Fibroblast of skin of back (primary cell): ENCODE measurements around the gene SKIC3. TPM values are rescaled to one million over a fixed set of nuclear protein-coding genes. Genes with fewer than 3 reads are reported as not detected.

Source experiments
- DNase-seq: peaks from one replicate; pipeline ENCODE4 v3.0.0-alpha.2; 2013
- polyA plus RNA-seq, 2 experiments: library from polyadenylated mRNA; unstranded; fragments of 120-200 nt; gene quantifications; one replicate each; pipeline ENCODE4 v1.2.1, GENCODE V29; 2013; ENCODE audit not compliant: insufficient read length in 2 of 2

SKIC3 gene
- polyA plus RNA-seq (2013, experiment 1 of 2; ENCODE audit: insufficient read length): 45.2 TPM
- polyA plus RNA-seq (2013, experiment 2 of 2; ENCODE audit: insufficient read length): 65.8 TPM

DNA sequence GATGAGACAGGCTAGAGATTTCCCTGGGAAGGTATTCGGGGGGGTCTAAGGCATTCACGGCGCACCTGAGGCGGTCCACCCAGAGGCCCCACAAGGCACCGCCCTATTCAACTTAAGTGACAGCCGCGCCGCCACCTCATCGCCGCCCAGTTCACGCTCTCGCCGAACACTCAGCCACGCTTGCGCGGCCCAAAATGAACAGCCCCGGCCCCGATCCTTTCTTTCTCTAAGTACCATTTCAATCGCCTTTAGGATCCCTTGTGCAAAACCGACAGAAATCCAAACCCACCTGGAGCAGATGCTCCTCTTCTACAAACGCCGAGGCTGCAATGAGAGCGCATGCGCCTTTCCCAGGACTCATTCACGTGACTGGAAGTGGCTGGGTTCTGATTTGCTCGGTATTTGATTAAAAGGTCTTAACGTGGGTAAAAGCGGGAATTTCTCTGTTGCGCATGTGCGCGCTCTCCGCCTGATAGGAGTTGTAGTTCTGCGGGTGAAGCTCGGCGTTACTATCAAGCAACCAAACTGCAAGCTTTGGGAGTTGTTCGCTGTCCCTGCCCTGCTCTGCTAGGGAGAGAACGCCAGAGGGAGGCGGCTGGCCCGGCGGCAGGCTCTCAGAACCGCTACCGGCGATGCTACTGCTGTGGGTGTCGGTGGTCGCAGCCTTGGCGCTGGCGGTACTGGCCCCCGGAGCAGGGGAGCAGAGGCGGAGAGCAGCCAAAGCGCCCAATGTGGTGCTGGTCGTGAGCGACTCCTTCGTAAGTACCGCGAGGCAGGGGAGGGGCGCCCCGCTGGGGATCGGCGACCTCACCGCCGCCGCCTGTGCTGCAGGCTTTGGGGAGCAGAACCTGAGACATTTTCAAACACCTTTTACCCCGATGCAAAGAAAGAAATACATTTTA lies at the start of gene SKIC3, which contains the start of gene ARSK:
Gene SKIC3, minus strand, starts transcription at position 331 of the 902 bp plus-strand sequence. CDS start 7,827 bp downstream, outside the sequence.
Gene ARSK, plus strand, starts transcription at position 455 of the 902 bp plus-strand sequence. Its CDS starts 178 bp downstream, at position 633.
- peak; percentile 99 for DNase-seq

DNA sequence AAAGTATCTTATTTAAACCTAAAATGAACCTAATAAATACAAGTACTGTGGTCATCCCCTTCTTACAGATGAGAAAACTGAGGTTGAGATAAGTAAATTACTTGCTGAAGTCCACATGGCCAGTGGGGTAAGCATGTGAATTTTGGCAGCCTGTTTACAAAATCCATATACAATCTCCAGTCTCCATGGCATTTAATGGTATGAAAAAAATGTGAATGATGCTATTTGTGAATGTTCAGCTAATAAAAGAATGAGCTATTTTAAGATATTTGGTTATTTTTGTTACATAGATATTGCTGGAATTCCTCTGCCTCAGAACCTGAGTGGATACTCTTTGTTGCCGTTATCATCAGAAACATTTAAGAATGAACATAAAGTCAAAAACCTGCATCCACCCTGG lies 45.8 kb upstream of the SKIC3 start:
- DNase-seq: peak; percentile 69

DNA sequence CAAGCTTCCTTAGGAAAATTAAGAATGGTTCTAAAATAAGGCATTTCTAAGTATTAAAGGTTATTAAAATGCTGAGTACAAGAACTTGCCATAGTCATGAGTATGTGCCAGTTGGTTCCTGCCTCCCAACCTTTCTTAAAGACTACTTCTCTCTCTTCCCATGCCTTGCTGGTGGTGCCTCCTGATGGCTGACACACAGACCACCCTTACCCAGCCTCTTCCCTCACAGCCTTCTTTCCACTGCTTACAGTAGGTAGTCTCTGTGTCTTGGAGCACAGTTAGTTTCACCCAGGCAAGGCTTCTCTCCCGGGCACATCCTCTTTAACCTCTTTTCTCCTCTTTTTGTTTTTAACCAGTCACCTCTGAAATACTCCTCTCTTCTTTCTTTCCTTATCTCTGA lies 44.5 kb upstream of the SKIC3 start:
- no peak for DNase-seq

DNA sequence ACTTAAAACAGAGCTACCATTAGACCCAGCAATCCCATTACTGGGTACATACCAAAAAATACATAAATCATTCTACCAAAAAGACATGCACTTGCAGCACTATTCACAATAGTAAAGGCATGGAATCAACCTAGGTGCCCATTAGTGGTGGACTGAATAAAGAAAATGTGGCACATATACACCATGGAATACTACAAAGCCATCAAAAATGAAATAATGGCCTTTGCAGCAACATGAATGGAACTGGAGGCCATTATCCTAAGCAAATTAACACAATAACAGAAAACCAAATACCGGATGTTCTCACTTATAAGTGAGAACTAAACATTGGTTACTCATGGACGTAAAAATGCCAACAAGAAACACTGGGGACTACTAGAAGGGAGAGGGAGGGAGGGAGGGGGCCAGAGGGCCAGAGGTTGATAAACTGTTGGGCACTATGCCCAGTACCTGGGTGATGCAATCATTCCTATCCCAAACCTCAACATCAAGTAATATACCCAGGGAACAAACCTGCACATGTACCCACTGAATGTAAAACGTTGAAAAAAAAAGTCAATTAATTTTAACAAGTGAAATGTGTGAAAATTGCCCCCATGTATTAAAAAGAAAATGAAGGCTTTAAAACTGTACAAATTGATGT lies 40.6 kb upstream of the SKIC3 start:
- DNase-seq: no peak

DNA sequence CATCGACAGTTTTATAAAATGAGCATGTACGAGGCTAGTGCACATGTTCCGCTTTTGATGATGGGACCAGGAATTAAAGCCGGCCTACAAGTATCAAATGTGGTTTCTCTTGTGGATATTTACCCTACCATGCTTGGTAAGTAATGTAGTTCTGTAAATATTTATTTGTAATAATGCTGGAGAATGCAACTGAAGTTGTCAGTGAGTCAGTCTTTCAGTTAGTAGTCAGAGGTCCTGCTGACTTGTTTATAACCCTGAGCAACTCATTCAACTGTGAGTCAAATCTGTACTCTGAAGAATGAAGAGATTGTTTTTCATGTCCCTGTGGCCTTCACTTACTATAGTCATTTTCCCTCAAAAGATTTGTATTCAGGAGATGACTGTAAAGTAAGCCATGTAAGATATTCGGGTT lies 36.7 kb upstream of the SKIC3 start:
- DNase-seq: peak; percentile 78

DNA sequence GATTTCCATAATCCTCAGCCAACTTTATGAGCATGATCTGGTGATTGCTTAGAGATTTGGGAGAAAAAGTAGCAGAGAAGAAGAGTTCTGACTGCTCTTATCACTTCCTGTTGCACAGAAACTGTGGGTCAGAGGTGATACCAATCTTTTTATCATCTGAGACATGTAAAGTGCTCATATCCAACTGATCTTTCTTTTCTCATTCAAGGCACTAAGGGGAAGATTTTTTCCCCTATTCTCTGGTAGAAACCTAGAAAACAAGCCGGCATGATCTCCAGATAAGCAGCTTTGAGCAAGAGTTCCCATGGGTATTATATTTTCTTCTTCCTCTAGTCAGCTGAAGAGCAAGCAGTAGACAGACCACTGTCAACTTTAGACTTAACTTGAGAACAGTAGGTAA lies 36.1 kb upstream of the SKIC3 start:
- DNase-seq: no peak

DNA sequence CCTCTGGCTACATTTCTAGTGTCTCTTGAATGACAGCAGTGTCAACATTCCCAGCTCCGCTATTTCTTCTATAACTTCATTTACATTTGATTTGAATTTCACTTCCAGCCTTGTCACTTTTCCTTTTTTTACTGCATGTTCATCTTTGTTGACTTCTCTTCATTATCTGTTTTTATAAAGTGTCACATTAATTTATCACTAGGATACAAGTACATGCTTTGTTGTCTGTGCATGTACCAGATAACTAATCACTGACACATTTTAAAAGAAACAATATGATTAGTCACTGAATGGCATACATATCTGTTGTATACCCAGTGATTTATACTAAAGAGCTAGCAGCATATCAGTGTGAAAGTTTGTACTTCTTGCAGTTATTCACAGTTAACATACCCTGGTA lies 29.2 kb upstream of the SKIC3 start:
- no peak for DNase-seq

DNA sequence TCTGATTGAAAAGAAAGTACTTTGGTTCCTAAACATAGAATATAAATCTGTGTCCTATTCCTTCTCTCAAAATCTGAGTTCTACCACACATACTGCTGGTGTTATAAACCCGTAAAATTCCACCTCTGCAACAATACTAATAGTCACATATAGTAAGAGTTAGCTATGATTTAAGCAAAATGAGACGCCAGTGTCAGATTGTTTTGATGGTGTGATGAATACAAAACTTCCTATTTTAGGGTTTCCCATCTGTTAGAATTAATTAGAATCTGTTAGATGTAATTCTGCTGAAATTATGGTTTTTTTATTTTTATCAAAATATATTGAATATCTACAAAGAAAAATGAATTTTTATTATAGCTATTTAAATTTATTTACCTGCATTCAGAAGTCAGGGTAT lies 26.8 kb upstream of the SKIC3 start:
- DNase-seq: no peak

DNA sequence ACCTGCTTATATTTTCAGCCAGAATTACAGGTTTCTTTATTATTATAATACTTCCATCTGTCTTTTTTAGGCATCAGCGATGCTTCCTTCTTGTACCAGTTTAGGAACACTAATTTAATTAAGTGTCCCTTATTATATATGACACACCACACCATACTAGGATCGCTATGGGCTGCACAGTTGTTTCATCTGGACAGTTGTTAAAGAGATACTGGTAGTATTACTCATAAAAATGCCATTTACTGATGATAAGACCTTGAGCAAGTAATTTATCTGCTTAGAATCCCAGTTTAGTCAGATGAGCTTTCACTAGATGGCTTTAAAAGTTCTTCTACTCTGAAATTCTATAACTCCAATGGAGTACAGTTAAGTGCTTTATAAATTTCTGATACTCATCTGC lies 17.2 kb upstream of the SKIC3 start:
- no peak for DNase-seq

DNA sequence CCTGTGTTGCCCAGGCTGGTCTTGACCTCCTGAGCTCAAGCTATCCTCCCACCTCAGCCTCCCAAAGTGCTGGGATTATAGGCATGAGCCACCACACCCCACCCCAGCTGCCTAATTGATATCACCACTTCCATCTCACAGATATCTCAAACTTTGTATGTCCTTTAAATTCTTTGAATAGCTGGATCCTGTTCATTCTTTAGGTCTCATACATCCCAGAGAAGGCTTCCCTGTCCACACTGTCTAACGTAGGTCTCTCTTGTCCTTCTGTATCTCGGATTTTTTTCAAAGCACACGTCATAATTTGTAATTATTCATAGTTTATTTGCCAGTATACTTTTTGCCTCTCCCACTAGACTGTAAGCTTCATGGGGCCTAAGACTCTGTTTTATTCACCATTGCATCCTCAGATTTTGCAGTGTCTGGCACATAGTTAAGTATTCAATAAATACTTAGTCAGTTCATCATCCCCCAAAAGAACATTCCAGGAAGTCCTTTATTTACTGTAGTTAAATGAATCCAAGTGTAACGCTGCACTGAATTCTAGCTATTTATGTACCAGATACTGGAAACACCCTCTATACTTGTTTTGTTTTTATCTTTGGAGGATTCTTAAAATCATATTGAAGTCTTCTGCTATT lies 10.6 kb upstream of the SKIC3 start:
- peak; percentile 64 for DNase-seq

DNA sequence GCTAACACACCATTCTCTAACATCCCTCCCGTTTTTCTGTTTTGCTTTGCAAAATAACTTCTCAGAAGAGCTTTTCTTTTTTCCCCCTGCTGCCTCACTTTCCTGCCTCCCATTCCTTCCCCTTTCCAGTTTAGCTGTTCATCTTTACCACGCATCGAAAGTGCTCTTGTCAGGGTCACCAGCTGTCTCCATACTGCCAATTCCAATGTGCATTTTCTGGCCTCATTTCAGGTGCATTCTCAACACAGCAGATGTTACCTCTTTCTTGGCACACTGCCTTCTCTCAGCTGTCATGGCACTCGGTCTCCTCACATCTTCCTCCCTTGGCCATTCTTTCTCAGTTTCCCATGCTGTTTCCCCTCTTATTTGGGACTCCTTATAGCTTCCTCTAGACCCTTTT lies 9.7 kb upstream of the SKIC3 start:
- no peak for DNase-seq

DNA sequence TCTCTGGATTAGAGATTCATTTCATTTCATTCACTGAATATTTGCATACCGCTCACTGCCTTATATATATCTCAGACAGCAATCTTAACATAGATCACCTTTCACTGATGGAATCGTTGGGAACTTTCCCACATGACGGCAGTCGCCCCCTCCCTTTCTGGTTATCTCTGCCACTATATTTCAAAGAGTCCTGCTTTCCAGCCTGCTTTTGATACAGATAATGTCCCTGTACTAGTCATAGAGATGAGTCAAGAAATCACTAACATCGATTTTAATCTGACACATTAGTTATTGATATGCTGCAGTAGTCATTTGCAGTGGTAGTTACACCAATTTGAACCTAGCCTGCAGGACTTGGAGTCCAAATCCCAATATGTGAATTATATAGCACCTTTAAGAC lies 8.6 kb upstream of the SKIC3 start:
- no peak for DNase-seq

DNA sequence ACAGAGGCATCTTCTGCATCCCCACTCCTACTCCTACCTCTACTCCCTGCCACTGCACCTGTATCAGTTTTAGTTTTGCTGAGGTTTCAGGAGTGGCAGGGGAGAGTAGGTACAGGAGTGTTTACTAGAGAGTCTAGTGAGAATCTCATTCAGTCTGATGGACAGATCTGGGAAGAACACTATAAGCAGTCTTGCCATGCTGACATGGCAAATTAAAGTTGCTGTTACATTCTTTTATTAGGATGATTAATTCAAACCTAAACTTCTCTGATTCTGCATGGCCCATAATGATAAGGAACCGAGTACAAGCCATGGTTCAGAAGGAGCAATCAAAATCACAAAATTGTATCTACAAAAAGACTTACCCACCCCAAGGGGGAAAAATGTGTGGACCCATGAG lies 7.5 kb upstream of the SKIC3 start:
- DNase-seq: no peak

DNA sequence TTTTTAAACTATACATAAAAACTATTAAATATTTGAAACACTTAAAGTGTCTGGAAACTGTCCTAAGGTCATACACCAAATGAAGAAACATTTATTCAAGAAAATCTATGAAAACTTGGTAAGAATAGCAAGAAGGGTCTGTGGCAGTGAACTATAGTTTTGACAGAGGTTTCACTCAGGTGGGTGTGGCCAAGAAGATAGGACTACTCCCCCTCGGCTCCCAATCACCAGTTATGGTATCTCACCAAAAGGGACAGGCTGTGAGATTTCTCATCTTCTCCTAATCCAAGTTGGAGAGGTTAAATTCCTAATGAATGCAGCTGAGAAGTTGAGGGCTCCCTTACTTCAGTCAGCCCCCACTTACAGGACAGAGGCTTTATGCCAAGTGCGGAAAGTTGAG lies 3.1 kb upstream of the SKIC3 start:
- DNase-seq: no peak

DNA sequence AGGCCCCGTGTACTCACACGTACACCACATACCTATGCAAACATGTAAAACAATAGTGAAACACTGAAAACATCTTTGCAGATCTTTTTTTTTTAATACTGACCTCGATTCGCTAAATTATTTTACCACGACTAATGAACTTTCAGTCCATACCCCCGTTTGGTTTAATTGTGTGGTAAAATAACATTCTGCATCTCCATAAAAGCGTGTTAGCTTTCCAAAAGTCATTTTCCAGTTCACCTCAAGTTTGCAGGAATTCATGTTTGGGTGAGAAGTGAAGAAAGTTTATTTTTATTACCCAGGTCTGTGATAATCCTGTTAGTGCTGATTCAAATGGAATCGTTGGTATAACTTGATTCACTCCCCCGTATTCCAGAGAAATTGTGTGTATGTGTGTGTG lies 776 bp upstream of the SKIC3 start:
- DNase-seq: no peak

DNA sequence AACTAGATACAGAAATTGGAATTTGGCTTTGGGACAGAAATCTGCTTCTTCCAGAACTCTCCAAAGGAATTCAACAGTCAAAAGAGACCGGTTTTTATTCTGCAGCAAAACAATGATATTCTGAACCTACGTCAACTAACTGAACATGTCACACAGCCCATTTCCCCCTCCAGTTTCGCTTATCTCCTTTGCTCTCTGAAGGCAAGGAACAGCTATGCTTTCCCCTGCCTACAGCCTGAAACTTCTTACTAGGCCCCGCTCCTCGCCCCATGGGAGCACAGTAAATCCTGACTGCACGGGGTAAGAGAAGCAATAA lies 488 bp downstream of the SKIC3 start:
- no peak for DNase-seq

DNA sequence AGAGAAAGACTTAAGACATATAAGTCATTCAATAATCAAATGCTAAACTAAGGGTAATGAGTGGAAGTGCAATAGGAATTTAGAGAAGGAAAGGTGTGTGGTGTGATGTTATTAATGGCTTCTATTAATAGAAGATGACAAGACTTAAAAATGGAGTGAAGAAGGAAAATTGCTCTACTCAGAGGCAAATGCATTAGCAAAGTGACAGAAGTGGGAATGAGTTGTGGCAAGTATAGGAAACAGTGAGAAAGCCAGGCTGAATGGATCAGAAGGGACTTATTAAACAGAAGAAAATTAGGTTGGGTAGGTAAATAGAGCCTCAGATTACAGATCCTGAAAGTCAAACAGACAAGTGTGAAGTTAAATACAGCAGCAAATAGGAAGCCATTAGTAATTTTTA lies 5.7 kb downstream of the SKIC3 start:
- DNase-seq: no peak

DNA sequence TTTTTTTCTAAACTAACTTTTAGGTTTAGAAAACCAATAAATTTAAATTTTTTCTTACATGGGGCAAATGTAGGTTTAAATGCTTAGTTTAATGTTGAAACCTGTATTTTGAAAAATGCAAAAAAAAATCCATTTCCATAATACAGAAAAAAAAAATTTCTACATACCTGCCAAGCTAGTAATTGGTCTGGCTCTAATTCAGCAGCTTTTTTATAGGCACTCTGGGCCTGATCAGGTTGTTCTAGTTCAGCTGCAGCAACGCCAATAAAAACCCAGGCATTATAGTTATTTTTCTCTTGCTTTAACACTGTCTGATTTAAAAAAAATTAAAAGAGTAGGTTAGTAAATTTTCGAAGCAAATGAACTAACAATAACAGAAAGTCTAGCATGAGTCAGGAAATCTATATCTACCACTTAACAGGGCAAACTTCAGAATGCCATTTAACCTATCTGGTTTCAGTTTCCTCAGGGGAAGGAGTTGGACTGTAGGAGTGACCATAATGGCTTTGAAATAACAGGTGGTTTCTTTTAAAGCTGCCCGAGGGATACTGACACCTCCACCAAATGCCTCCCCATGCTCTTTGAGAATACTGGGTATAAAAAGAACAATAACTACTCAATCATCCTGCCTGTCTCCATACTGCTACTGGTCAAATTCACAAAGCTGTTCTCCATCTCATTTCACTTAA lies 11.6 kb downstream of the SKIC3 start:
- no peak for DNase-seq

DNA sequence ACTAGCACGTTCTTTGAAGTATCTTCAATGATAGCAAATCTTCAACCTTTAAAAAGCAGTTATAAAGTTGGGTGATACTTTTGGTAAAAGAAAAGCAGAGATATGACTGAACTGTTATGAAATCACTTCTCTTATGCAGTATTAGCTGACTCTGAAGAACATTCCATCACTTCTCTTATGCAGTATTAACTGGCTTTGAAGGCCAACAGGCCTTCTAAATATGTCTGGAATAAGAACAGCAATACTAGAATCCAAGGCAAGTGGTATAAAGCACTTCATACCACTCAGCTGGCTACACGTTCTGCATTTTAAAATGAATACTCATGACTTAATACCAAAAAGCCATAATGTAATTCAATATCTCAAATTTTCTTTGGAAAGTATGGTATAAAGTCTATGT lies 17.3 kb downstream of the SKIC3 start:
- no peak for DNase-seq

DNA sequence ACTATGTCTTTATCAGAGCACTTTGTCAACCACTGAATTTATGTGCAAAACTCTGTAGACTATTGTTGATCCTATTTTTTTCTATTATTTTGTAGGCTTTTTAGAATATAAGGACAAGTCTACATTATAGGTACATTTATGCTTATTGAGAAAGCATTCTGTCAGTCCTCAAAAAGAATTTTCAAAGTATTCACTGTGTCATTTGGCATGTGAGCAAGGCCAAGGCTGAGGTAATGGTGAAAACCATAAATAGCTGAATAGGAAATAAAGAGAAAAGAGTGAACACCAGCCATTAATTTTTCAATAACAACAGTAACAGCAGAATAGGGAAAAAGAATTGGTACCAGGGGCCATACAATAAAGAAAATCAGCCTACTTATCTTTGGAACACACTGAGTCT lies 21.0 kb downstream of the SKIC3 start:
- DNase-seq: peak; percentile 14

DNA sequence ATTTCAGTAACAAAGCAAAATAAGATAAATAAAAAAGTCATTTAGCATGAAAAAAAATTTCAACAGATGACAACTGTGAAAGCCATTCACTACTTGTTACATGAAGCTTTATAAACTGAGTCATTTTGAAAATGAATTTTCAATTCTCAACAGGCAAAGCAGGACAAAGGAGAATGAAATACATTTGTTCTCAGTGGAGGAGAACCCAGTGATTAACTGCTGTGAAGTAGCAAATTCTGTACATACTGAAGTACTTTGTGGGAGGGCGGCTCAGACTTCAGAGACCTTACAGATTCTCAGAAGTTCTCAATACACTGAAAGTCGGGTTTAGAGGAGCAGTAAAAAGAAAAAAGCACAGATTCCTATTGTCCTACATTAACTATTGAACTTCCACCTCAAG lies 21.7 kb downstream of the SKIC3 start:
- peak; percentile 40 for DNase-seq

DNA sequence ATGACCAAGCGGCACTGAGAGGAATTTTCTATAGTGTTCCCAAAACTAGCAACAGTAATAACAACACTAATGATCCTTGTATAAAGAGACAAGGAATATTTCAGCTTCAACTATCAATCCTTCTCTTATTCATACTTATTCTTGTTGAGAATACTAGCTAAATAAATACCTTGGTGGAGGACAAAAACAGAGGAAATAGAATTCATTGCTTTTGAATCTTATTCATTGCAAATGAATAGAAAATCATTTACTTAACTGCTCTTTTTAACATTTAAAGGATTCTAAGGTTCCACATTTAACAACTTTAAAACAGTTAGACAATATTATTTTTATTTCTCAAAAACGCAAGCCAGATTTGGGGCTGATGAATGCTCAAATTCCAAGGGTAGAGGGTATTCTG lies 22.4 kb downstream of the SKIC3 start:
- DNase-seq: no peak

DNA sequence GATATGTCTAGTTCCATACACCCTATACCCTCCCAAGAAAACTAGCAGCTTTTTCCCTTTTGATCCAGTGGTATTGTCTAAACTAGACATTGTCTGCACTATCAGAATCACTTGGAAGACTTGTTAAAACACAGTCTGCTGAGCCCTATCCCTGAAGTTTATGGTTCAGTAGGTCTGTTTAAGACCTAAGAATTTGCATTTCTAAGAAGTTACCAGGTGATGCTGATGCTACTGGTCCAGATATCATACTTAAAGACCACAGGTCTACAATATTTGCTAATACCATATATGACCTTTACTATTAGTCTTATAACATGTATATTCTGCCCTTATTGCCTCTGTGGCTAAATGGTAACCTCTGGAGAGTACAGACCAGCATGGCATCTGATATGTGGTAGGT lies 23.3 kb downstream of the SKIC3 start:
- DNase-seq: no peak
